Astrocyte (in vitro differentiated cells and primary cell): ENCODE results near the gene NR2F2.

Experiments used
- CTCF ChIP-seq: IDR thresholded peaks from 2 replicates; pipeline ENCODE4 v1.5.1; 2011; ENCODE audit warnings: low read depth, mild to moderate bottlenecking, inconsistent platforms, low read length, moderate library complexity; ENCODE audit not compliant: insufficient read depth
- EZH2 ChIP-seq: IDR thresholded peaks from 2 replicates; pipeline ENCODE4 v1.6.1; 2012; ENCODE audit warnings: mild to moderate bottlenecking, low read length, inconsistent platforms; ENCODE audit not compliant: insufficient read depth

GRCh38 chr15:96300836-96301235 is 29.7 kb upstream of the NR2F2 start:
- TF ChIP-seq EZH2, result no peak
- no peak for TF ChIP-seq CTCF
